Body of pancreas (tissue), 4 donors: Measurements from ENCODE around the gene FBXW8.

Source experiments
- POLR2A ChIP-seq, 3 donors: fragments of 450-650 bp; IDR thresholded peaks; one replicate each; pipeline ENCODE4 v1.6.1; 2016; ENCODE audit warnings: antibody characterized with exemption in 3 of 3, mild to moderate bottlenecking in 2 of 3
- TF ChIP-seq, protein P1 (sequence below), 7 experiments: fragments of 450-650 bp in 4 of 7; fragments of 200-600 bp in 3 of 7; sonication (generic) in 3 of 7; IDR thresholded peaks; one replicate each; pipeline ENCODE4 v1.5.1; 2016 to 2019; ENCODE audit warnings: antibody characterized with exemption in 7 of 7

DNA sequence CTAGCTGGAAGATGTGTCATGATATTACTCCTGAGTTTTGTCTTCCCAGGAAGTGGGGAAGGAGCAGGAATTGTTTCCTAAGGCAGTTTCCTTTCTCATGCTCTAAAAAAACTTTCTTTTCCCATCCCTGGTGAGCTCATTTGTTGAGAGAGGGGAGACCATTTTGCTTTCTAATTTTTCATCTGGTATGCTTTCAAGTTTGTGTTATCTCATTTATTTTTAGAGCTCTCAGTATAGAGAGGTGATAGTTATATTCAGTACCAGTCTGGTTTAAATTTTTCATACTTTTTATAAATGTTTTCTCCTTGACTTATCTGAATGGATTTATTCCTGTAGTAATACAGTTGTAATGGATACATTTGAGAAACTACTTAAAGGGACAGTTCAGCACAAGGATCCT, 79.6 kb downstream of the FBXW8 start:
- TF ChIP-seq, protein P1, sequence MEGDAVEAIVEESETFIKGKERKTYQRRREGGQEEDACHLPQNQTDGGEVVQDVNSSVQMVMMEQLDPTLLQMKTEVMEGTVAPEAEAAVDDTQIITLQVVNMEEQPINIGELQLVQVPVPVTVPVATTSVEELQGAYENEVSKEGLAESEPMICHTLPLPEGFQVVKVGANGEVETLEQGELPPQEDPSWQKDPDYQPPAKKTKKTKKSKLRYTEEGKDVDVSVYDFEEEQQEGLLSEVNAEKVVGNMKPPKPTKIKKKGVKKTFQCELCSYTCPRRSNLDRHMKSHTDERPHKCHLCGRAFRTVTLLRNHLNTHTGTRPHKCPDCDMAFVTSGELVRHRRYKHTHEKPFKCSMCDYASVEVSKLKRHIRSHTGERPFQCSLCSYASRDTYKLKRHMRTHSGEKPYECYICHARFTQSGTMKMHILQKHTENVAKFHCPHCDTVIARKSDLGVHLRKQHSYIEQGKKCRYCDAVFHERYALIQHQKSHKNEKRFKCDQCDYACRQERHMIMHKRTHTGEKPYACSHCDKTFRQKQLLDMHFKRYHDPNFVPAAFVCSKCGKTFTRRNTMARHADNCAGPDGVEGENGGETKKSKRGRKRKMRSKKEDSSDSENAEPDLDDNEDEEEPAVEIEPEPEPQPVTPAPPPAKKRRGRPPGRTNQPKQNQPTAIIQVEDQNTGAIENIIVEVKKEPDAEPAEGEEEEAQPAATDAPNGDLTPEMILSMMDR (IDR thresholded peaks at IDR 0.05) = no peak
- no peak for TF ChIP-seq POLR2A (IDR thresholded peaks at IDR 0.05)
